ENCODE results near the gene GATAD1.

GRCh38 chr7:92421676-92422435 is 25.4 kb upstream of the GATAD1 start:
- TF ChIP-seq CTCF (conservative IDR thresholded peaks at IDR 0.05; ENCODE audit: low read depth, low read length) (no peak), EZH2 (IDR thresholded peaks at IDR 0.05; ENCODE audit: borderline replicate concordance, low read depth, low read length, poor library complexity, severe bottlenecking) (no peak)

Data from A673 (cell line).